ENCODE measurements around the gene CDS1. TPM values are rescaled to one million over a fixed set of nuclear protein-coding genes. Genes with fewer than 3 reads are reported as not detected.

CDS1 gene
- total and polyA plus RNA-seq, 2 of the 8 experiments (the other 6 are each of a cell fraction or from before 2014, with no cell fraction given) = 8.7 to 13.9 TPM

DNA sequence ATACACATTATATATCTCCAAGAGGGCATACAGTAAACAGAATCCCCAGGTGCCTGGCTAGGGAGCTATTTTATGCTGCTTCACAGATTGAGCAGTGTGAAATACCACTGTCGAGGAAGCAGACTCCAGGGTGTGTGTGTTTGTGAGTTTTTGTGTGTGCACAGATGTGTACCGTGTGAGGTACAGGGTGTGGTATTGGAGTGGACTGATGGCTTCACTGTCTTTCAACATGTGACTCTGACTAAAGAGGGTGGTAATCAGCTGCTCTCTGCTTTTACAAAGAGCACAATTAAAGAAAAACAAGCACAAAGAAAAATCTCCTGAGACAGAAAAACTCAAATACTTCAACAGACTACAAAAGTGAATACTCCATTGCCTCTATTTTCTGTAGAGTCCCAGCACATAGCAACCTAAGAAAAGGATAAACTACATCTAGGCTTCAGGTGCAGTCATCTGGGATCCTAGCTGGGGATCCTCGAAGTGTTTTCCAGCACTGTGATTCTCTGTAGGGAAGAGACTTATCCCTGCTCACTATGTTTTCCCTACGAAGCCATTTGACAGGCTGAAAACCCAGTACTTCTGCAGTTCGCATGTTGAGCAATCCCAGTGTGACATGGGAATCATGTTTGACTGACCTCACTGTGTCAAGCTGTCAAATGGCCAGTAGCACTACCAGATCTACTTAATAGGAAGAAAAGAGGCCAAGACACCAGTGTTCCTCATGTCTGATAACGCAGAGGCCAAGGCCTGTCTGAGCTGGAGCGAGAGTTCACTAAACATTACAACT is 100.3 kb downstream of the CDS1 start (continued):
- TF ChIP-seq CHD7 (IDR thresholded peaks at IDR 0.05; ENCODE audit: insufficient replicate concordance, low read length) = no peak

Data from H1 (cell line).